ENCODE data around the gene CCDC88B.
"Not testable (repeated sequence)": the region's sequence is repeated elsewhere in the genome, so short reads cannot be mapped to it uniquely, and the experiment has no call there.

CCDC88B gene

DNA sequence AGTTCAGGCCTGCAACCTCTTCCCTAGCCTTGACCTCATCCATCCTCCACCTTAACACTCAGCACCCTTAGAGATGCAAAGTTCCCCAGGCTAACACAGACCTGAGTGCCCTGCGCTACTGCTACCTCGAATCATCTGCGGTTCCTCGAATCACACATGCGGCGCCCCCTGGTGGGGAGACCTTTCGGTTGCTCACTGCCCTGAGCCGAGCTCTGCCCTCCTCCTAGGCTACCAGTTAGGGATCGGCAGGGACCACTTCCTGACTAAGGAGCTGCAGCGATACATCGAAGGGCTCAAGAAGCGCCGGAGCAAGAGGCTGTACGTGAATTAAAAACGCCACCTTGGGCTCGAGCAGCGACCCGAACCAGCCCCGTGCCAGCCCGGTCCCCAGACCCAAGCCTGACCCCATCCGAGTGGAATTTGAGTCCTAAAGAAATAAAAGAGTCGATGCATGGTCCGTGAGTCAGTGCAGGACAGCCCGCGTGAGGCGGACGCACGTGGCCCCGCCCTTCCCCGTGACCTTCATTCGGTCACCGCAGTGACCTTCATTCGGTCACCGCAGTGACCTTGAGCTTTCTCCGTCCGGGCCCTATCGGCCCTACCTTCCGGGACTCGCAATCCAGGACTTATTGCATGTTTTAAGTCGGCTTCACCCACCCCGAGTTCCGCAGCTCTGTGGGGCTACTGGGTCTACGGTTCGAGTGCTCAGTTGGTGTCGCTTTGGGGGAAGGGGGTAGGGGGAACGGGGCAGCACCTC is 35.5 kb upstream of the CCDC88B start:
- DNase-seq (ENCODE audit: low read depth, low spot score) = peak; percentile 90
- H3K4me3 ChIP-seq (ENCODE audit: low read length) = peak overlapping the region; percentile 87

- DNase-seq (ENCODE audit: low read depth, low spot score) = peak; percentile 96
- H3K4me3 ChIP-seq (ENCODE audit: low read length) = peak within 1 kb of the TSS; percentile 90
These were observed 34.8 kb upstream of the CCDC88B start, which contains the start of gene ESRRA for GRCh38 chr11:64305075-64305690. Gene ESRRA, plus strand, starts transcription at chr11:64305524. Its CDS starts 1,656 bp downstream, at chr11:64307180.

DNA sequence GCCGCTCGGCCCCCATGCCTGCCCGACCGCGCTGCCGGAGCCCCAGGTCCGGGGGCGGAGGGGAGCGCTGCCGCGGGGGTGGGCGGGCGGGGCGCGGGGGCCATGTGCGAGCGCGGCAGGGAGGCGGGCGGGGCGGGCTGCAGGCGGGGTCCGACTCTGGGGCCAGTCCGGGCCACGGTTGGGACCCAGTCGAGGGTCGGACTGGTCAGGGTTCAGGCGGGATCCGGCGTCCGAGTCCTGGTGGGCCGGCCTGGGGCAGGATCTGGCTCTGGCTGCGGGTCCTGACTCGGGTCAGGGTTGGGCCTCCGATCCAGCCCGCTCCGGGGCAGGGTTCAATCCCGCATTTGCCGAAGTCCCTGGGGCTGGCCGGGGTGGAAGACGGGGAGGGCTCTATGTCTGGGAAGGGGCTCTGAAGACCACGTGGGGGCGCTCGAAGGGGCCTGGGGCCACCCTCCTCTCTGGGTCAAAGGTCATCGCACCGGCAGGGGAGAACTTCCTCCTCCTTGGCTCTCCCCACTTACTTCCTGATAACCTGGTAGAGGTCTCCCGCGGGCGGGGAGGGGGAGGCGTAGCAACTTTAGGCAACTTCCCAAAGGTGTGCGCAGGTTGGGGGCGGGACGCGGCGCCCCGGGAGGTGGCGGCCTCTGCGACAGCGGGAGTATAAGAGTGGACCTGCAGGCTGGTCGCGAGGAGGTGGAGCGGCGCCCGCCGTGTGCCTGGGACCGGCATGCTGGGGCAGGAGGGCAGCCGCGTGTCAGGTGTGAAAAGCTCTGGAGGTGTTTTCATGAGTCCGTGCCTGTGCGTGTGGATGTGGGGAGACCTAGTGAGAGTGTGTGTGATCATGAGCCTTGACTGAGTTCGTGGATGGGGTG is 34.1 kb upstream of the CCDC88B start:
- H3K4me3 ChIP-seq (ENCODE audit: low read length) = peak overlapping the region; percentile 90
- DNase-seq (ENCODE audit: low read depth, low spot score) = peak; percentile 63

DNA sequence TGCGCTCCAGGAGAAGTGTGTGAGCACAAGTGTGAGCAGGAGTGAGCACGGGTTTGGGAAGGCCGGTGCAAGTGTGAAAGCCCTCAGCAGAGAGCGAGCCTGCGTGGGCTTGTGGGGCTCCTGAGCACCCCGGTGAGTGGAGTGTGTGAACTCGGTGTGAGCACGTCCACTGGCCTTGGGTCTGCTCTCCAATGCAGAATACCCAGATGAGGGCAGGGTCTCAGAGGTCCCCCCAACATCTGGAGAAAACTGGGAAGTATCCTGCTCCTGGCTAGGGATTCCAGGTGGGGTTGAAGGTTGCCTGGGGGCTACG is 33.5 kb upstream of the CCDC88B start:
- DNase-seq (ENCODE audit: low read depth, low spot score) = no peak
- H3K4me3 ChIP-seq (ENCODE audit: low read length) = peak overlapping the region; percentile 90

GRCh38 chr11:64306876-64307622 is 33.0 kb upstream of the CCDC88B start:
- H3K4me3 ChIP-seq (ENCODE audit: low read length) = peak overlapping the region; percentile 90
- no peak for DNase-seq (ENCODE audit: low read depth, low spot score)

GRCh38 chr11:64307795-64308194 is 32.2 kb upstream of the CCDC88B start:
- not testable (repeated sequence) for DNase-seq (ENCODE audit: low read depth, low spot score); H3K4me3 ChIP-seq (ENCODE audit: low read length)

DNA sequence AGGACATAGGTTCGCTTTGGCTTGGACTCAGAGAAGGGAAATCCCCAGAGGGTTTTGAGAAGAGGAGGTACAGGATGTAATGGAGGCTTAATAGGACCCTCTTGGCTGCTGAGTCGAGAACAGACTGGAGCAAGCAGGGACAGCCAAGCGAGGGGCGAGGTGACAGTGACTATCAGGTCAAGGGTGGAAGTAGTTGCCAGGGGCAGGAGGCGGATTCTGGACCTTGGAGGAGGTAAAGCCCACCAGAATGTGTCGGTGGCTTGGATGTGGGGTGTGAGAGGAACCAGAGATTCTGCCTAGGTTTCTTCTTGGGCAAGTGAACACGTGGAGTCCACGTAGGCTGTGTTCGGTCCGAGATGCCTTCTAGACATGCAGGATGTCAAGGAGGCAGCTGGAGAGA is 27.1 kb upstream of the CCDC88B start:
- no peak overlapping the region for H3K4me3 ChIP-seq (ENCODE audit: low read length)
- DNase-seq (ENCODE audit: low read depth, low spot score) = no peak

DNA sequence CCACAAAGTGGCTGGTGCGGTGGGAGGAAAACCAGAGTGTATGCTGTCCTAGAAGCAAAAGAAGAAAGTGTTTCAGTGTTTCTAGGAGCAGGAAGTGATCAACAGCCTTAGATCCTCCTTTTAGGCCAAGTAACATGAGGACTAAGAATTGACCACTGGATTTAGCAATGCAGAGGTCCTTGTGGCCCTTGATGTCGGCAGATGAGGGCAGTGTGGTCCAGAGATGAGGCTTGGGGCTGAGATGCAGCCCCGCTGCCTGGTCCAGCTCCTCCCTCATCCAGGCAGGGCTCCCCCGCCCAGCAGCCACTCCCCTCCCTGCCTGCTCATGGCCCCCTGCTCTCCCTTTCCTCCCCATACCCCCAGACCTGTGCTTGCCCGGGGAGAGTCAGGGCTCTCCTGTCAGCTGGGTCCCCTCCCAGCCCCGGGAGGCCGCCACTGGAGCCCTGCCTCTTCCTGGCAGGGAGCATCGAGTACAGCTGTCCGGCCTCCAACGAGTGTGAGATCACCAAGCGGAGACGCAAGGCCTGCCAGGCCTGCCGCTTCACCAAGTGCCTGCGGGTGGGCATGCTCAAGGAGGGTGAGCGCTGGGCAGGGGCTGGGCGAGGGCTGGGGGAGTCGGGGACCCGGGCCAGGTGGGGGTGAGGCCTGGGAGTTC is 26.4 kb upstream of the CCDC88B start:
- DNase-seq (ENCODE audit: low read depth, low spot score) = no peak
- no peak overlapping the region for H3K4me3 ChIP-seq (ENCODE audit: low read length)

DNA sequence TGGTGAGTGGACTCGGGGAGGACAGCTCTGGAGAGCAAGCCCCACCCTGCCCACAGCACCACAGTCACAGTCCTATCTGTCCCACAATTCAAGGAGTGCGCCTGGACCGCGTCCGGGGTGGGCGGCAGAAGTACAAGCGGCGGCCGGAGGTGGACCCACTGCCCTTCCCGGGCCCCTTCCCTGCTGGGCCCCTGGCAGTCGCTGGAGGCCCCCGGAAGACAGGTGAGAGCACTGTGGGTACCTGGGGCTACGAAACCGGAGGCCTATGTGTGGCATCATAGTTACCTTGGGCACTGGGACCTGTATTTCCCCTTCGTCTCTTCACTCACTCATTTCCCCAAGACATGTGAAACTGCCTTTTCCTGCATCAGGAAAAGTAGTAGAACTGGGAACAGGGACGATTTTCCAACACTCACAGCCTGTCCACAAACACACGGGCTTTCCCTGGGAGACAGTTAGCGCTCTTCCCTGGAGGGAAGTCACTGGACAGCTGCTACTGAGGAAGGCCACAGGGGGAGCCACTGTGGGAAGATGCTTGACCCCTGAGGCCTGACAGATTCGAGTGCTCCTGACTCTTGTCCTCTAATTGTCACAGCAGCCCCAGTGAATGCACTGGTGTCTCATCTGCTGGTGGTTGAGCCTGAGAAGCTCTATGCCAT is 25.7 kb upstream of the CCDC88B start:
- H3K4me3 ChIP-seq (ENCODE audit: low read length) = no peak overlapping the region
- no peak for DNase-seq (ENCODE audit: low read depth, low spot score)

GRCh38 chr11:64314805-64315561 is 25.0 kb upstream of the CCDC88B start:
- no peak for DNase-seq (ENCODE audit: low read depth, low spot score)
- H3K4me3 ChIP-seq (ENCODE audit: low read length) = no peak overlapping the region

- peak overlapping the region; percentile 85 for H3K4me3 ChIP-seq (ENCODE audit: low read length)
- not testable (repeated sequence) for DNase-seq (ENCODE audit: low read depth, low spot score)
These were observed 24.1 kb upstream of the CCDC88B start for GRCh38 chr11:64315667-64316526.

DNA sequence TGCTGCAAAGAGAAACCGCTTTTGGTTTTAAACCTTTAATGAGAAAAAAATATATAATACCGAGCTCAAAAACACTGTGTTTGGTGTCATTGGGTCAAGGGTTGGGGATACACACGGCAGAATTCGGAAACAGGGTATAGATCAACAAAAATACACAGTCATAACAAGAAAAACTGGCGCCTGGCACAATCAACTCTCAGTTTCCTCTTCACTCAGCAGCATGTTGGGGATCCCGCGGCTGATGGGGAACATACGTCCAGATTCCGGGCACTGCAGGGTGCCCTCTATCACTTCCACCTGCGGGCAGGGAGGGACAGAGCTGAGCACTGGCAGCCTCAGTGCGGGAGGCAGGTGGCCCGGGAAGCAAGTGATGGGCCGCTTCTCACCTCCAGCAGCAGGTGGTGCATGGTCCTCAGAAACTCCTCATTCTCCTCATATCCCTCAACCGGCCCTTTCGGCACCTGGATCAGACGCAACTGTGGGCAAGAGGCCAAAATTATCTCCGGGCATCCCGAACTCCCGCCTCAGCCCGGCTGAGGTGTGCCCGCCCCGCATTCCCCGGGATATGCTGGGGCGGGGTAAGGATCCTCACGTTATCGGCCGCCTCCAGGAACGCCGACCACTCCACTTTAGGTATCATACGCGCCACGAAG is 23.2 kb upstream of the CCDC88B start:
- no peak for DNase-seq (ENCODE audit: low read depth, low spot score)

GRCh38 chr11:64317325-64317960 is 22.6 kb upstream of the CCDC88B start, which contains the start of gene TRMT112:
Gene TRMT112, minus strand, starts transcription at chr11:64317559. Its CDS starts 33 bp downstream, at chr11:64317526.
- H3K4me3 ChIP-seq (ENCODE audit: low read length) = peak within 1 kb of the TSS; percentile 85
- peak; percentile 100 for DNase-seq (ENCODE audit: low read depth, low spot score)

More for the DNA sequence above, 23.2 kb upstream of the CCDC88B start:
- peak overlapping the region; percentile 85 for H3K4me3 ChIP-seq (ENCODE audit: low read length)

DNA sequence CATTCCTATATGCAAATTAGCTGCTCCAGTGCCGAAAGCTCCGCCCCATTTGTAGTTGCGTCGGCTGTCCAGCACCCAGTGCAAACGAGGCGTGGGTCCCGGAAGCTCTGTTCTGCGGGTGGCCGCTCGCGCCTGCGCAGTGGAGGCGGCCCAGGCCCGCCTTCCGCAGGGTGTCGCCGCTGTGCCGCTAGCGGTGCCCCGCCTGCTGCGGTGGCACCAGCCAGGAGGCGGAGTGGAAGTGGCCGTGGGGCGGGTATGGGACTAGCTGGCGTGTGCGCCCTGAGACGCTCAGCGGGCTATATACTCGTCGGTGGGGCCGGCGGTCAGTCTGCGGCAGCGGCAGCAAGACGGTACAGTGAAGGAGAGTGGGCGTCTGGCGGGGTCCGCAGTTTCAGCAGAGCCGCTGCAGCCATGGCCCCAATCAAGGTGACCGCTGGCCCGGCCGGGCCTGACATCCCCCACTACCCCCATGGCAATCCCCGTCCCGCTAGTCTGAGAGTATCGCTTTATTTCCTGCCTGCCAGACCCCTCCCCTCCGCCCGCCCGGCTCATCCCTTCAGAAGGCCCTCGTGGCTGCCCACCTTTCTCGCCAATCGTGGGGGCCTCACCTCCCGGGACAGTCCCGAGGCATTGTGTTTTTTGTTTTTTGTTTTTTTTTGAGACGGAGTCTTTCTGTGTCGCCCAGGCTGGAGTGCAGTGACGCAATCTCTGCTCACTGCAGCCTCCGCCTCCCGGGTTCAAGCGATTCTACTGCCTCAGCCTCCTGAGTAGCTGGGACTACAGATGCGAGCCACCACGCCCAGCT is 21.8 kb upstream of the CCDC88B start, which contains the start of gene PRDX5:
Gene PRDX5, plus strand, starts transcription at position 161 of the 805 bp plus-strand sequence. Its CDS starts 95 bp downstream, at position 256.
- H3K4me3 ChIP-seq (ENCODE audit: low read length) = peak within 1 kb of the TSS; percentile 85
- peak; percentile 95 for DNase-seq (ENCODE audit: low read depth, low spot score)

Measured in Jurkat, Clone E6-1 (cell line).